Measurements from ENCODE around the gene CLDN14.

DNA sequence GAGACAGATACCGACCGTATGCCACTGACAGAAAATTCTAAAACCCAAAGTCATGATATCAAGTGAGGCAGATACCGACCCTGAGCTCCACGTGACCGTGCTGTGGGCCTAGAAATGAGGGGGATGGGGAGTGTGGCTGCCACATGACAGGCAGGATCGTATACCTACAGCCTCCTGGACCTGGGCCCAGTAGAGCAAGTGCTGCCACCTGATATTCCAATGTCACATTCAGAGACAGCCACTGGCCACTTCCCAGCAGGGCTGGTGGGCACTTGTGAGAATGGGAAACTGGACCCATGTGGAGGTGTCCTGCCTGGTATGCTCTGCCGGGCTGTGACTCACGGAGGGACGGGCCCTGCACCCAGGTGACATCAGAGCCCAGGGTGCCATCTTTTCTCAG, 44.6 kb upstream of the CLDN14 start:
- TF ChIP-seq, protein P1, sequence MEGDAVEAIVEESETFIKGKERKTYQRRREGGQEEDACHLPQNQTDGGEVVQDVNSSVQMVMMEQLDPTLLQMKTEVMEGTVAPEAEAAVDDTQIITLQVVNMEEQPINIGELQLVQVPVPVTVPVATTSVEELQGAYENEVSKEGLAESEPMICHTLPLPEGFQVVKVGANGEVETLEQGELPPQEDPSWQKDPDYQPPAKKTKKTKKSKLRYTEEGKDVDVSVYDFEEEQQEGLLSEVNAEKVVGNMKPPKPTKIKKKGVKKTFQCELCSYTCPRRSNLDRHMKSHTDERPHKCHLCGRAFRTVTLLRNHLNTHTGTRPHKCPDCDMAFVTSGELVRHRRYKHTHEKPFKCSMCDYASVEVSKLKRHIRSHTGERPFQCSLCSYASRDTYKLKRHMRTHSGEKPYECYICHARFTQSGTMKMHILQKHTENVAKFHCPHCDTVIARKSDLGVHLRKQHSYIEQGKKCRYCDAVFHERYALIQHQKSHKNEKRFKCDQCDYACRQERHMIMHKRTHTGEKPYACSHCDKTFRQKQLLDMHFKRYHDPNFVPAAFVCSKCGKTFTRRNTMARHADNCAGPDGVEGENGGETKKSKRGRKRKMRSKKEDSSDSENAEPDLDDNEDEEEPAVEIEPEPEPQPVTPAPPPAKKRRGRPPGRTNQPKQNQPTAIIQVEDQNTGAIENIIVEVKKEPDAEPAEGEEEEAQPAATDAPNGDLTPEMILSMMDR (IDR thresholded peaks at IDR 0.05), result no peak
- TF ChIP-seq EP300 (IDR thresholded peaks at IDR 0.05) (no peak), POLR2A (IDR thresholded peaks at IDR 0.05; ENCODE audit: low read depth) (no peak)

Data from esophagus muscularis mucosa (tissue), 4 donors.